Measurements from ENCODE around the gene NUDT5.
A peak's percentile ranks its signal among the peaks of the same experiment; 100 is the strongest.

Gene NUDT5

DNA sequence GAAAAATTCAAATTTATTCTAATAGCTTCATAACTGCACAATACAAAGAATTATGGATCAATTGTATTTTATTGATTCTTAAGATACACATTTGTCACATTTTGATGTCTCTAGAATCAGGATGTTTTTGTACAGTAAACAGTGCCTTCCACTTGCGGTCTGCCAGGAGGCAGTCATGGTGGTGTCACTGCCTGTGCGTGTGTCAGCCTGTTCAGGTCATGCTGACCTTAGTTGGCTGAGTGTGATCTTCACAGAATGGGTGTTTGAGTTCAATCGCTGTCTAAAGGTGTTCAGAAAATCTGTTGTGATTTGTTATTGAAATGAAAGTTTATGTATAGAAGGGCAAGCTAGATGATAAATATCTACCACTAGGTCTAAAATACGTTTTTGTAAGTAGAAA lies 45.5 kb downstream of the NUDT5 start:
- Histone ChIP-seq H3K4me3 (no peak overlapping the region), H3K4me1 (no peaks in the 10 kb centered on the region), H3K9me3 (no peaks in the 10 kb centered on the region), H3K36me3 (peaks cover 73% of the 10 kb centered on the region), H3K9ac (no peak overlapping the region), H3K27me3 (no peaks in the 10 kb centered on the region), H3K4me2 (no peak overlapping the region), H3K27ac (no peak overlapping the region), H4K20me1 (no peaks in the 10 kb centered on the region)
- no peak for TF ChIP-seq Cebpa-rat (IDR thresholded peaks at IDR 0.05)

DNA sequence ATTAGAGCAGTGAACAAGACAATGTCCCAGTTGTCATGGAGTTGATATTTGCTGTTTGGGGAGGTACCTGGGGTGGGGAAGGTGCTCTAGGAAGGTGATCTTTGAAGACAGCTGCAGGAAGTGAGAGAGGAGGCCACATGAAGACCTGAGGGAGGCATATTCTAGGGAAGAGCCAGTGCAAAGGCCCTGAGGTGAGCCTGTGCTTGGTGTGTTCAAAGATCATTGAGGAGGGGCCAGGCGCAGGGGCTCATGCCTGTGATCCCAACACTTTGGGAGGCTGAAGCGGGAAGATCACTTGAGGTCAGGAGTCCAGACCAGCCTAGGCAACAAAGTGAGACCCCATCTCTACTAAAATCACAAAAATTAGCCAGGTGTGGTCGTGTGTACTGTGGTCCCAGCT lies 51.2 kb downstream of the NUDT5 start:
- Histone ChIP-seq H3K27me3 (no peaks in the 10 kb centered on the region), H3K4me1 (no peaks in the 10 kb centered on the region), H4K20me1 (no peaks in the 10 kb centered on the region), H3K4me2 (no peak overlapping the region), H3K36me3 (peaks cover 84% of the 10 kb centered on the region), H3K9me3 (no peaks in the 10 kb centered on the region), H3K4me3 (no peak overlapping the region), H3K9ac (no peak overlapping the region), H3K27ac (no peak overlapping the region)
- no peak for TF ChIP-seq Cebpa-rat (IDR thresholded peaks at IDR 0.05)

DNA sequence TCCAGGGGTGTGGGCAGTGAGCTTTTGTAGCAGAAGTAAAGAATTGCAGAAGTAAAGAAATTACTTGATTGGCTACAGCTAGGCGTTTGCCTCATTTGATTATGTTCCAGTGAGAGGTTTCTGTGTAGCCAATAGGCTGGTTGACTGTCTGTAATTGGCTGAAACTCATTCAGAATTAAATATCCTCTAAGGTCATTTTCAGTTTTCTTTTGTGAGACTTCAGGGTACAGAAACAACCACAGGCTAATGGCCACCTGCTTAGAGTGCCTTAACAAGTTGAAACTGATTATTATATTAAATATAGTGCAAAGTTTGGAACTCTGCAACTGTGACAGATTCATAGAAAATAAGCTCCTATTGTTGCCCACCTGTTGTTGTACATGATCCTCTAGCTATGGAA lies 55.7 kb downstream of the NUDT5 start:
- H3K9ac ChIP-seq, result no peak overlapping the region
- no peaks in the 10 kb centered on the region for H3K27me3 ChIP-seq
- no peaks in the 10 kb centered on the region for H4K20me1 ChIP-seq
- H3K4me3 ChIP-seq, result no peak overlapping the region
- peaks cover 88% of the 10 kb centered on the region for H3K36me3 ChIP-seq
- no peaks in the 10 kb centered on the region for H3K9me3 ChIP-seq
- no peak overlapping the region for H3K4me2 ChIP-seq
- TF ChIP-seq Cebpa-rat (IDR thresholded peaks at IDR 0.05), result no peak
- H3K4me1 ChIP-seq, result no peaks in the 10 kb centered on the region
- H3K27ac ChIP-seq, result no peak overlapping the region

DNA sequence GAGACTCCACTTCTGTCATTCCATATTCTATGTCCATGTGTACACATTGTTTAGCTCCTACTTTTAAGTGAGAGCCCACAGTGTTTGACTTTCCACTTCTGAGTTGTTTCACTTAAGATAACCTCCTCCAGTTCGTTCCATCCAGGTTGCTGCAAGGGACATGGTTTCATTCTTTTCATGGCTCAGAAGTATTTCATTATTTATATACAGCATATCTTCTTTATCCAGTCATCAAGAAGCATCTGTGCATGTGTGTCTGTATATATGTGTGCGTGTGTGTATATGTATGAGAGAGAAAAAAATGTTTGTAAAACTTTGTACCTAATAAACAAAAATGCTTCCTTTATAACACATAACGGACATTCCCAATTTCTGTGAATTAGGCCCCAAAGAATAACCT lies 60.1 kb downstream of the NUDT5 start:
- H3K36me3 ChIP-seq, result peaks cover 75% of the 10 kb centered on the region
- no peak overlapping the region for H3K4me3 ChIP-seq
- H3K9ac ChIP-seq, result no peak overlapping the region
- H3K9me3 ChIP-seq, result no peaks in the 10 kb centered on the region
- no peak for TF ChIP-seq Cebpa-rat (IDR thresholded peaks at IDR 0.05)
- peaks cover 7% of the 10 kb centered on the region for H3K4me1 ChIP-seq
- H3K27me3 ChIP-seq, result no peaks in the 10 kb centered on the region
- H3K4me2 ChIP-seq, result no peak overlapping the region
- peaks cover 14% of the 10 kb centered on the region; the same call in 1 of the 2 replicates for H4K20me1 ChIP-seq
- no peak overlapping the region for H3K27ac ChIP-seq

DNA sequence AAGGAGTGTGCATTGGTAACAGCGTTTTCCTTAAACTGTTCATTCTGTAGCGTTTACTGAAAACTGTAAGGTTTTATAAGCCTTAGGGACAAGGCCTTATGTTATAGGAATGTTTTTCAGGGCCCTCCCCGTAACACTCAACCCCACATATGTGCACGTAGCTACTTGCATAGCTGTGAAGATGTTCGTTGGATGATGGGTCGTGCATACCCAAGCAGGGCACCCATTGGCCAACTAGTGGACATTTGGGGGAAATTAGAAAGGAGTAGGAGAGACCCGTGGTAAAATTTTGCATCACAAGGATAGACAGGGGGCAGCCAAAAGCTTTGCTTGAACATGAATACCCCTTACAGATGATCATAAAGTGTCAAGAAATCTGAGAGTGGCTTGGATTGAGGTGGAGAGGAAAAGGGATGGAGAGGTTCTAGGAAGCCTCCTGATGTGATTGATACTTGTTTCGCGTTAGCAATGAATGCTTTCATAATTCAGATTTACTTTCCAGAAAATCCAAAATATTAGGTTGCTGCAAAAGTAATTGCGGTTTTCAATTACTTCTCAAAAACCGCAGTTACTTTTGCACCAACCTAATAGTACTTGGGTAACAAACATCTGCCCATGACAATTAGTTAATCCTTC lies 65.3 kb downstream of the NUDT5 start:
- Histone ChIP-seq H3K27me3 (no peaks in the 10 kb centered on the region), H3K4me1 (peaks cover 10% of the 10 kb centered on the region), H3K36me3 (peaks cover 32% of the 10 kb centered on the region), H3K4me2 (peak overlapping the region; percentile 93), H3K4me3 (peak overlapping the region; percentile 85), H4K20me1 (peaks cover 24% of the 10 kb centered on the region; the same call in 1 of the 2 replicates), H3K9me3 (no peaks in the 10 kb centered on the region), H3K9ac (peak overlapping the region; percentile 82), H3K27ac (peak overlapping the region; percentile 73)
- TF ChIP-seq Cebpa-rat (IDR thresholded peaks at IDR 0.05), result no peak

DNA sequence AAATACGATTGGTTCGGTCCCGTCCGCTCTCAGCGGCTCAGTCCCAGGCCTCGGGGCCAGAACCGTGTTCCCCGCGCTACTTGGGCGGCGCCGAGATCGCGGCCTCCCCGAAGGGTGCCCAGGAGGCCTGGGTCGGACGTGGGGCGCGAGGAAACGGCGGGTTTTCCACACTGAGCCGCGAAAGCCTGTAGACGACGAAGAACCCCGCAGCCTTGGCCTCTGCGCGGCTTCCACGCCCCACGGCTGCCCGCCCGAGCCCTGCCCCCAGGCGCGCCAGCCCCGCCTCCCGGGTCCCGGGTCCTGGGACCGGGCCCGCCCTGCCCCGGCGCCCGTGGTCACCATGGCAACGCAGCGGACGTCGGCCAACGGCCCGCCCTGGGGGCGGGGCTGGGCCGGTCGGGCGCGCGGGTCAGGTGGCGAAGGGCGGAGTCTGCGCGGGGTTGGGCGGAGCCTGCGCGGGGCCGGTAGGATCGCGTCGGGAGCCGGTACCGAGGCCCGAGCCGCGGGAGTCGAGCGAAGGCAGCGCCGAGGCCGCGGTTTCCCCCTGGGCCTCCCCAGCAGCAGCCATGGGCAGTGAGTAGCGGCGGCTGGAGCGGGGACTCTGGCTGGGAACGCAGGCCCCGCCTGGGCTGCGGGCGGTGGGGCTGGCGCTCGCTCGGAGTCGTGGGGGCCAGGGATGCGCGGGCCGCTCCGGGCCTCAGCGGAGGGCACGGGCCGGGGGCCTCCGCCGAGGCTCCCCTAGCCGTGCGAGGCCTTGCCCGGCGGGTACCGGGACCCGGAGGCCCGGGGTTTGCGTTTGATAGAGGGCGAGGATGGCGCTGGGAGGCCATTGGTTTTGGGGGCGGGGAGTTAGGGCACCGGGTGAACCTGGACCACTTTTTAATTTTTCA lies 66.2 kb downstream of the NUDT5 start, which contains the start of gene SEC61A2:
Gene SEC61A2 (plus strand): TSS at position 456 of the 890 bp plus-strand sequence. CDS start 111 bp downstream, at position 567.
- peak within 1 kb of the TSS; percentile 89 for H3K27ac ChIP-seq
- TF ChIP-seq Cebpa-rat (IDR thresholded peaks at IDR 0.05), result no peak
- H3K4me1 ChIP-seq, result peaks cover 10% of the 10 kb centered on the region
- peaks cover 29% of the 10 kb centered on the region for H3K36me3 ChIP-seq
- H3K27me3 ChIP-seq, result no peaks in the 10 kb centered on the region
- no peaks in the 10 kb centered on the region for H3K9me3 ChIP-seq
- H3K9ac ChIP-seq, result peak within 1 kb of the TSS; percentile 82
- peak within 1 kb of the TSS; percentile 85 for H3K4me3 ChIP-seq
- H4K20me1 ChIP-seq, result peaks cover 24% of the 10 kb centered on the region; the same call in 1 of the 2 replicates
- peak within 1 kb of the TSS; percentile 93 for H3K4me2 ChIP-seq

DNA sequence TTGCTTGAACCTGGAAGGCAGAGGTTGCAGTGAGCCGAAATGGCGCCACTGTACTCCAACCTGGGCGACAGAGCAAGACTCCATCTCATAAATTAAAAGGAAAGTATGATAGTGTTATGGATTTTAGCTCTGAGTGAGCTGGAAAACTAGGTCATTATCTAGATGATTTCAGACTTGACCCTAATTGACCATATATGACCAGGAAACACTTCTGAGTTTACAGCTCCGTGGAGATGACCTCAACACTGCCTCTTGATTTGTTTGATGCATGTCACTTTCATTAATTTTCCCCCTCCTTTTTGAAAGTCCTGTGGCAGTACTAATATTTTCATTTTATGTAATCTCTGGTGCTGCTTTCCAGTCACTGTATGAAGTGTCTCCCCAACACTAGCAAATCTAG lies 74.0 kb downstream of the NUDT5 start:
- H3K4me3 ChIP-seq, result no peak overlapping the region
- no peak for TF ChIP-seq Cebpa-rat (IDR thresholded peaks at IDR 0.05)
- no peak overlapping the region for H3K4me2 ChIP-seq
- no peaks in the 10 kb centered on the region for H3K9me3 ChIP-seq
- H3K4me1 ChIP-seq, result no peaks in the 10 kb centered on the region
- H3K36me3 ChIP-seq, result peaks cover 81% of the 10 kb centered on the region
- no peak overlapping the region for H3K9ac ChIP-seq
- H4K20me1 ChIP-seq, result no peaks in the 10 kb centered on the region
- H3K27me3 ChIP-seq, result no peaks in the 10 kb centered on the region
- H3K27ac ChIP-seq, result no peak overlapping the region

Measured in BLaER1 (cell line).